Activated CD4-positive, alpha-beta T cell treated with anti-CD3 and anti-CD28 coated beads, Interleukin-10, Interleukin-2, amounts not matched to agents 100 ng/mL and 50 ng/mL, durations not matched to agents 16 hours and 8 hours (primary cell): Measurements from ENCODE around the gene TSPAN11.

ENCODE experiments used
- DNase-seq: peaks from one replicate; pipeline ENCODE4 v3.0.0-alpha.2; 2020

Gene TSPAN11

DNA sequence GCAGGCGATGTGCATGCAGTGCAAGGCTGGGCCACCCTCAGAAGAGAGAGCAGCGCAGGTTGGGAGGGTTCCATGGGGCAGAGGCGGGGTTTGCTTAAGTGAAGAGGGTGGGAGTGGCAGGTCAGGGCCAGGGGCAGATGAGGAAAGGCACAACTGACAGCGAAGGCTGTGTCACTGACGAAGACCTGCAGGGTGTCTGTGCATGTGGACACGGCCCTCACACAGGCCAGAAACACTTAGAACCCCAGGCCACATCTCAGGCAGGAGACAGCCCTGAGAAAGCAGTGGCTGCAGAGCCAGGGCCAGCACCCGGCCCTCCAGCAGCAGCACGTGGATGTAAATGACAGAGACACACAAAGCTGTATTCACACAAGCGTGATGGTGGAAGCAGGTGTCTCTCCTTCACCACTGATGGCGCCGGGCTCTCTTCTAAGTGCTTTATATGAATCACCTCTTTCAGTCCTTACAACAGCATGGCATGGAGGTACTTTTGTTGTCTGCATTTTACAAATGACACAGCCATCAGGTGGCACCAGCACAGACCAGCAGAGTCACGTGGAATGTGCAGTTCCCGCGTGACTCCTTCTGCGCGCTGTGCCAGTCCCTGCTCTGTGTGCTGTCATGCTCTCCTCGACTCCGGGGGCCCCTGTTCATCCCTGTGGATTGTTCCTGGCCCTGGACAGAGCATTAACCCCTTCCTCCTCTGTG is 54.6 kb downstream of the TSPAN11 start:
- DNase-seq = no peak

DNA sequence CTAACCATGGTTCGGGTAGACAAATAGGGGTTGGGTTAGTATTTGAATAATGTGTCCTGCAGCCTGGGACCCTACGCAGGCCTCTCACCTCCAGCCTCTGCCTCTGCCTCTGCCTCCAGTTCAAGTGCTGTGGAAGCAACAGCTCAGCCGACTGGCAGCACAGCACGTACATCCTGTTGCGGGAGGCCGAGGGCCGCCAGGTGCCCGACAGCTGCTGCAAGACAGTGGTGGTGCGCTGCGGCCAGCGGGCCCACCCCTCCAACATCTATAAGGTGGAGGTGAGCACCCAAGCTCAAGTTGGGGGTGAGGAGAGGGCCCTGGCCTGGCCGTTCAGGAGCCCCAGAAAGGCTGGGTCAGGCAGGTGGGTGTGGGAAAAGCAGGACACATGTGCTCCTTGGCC is 55.9 kb downstream of the TSPAN11 start:
- no peak for DNase-seq

DNA sequence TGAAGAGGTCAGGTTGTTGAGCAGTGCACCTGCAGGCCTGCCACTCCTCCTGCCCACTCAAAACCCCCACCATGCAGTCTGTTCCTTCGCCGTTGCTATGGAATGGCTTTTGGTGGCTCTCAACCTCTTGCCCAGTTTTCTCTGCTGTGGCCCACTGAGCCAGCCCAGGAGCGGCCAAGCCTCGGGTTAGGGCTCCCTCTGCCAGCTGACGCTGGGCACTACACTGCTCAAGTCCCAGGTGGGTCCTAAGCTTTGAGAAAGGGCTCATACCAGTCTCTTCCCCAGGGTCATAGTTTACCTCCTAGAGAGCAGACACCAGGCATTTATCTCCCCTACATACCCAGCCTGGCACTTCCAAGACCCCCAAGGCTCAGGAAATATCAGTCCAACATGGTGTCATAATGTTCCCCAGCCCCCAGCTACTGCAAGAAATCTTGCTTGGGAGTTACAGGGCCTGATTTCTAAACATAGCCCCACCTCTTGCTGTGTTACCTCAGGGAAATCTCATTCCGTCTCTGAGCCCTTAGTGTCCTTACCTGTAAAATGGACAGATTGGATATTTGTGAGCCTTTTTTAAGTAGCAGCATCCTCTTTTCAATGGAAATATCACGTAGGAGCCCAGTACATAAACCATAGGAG is 59.4 kb downstream of the TSPAN11 start:
- DNase-seq = peak; percentile 38

DNA sequence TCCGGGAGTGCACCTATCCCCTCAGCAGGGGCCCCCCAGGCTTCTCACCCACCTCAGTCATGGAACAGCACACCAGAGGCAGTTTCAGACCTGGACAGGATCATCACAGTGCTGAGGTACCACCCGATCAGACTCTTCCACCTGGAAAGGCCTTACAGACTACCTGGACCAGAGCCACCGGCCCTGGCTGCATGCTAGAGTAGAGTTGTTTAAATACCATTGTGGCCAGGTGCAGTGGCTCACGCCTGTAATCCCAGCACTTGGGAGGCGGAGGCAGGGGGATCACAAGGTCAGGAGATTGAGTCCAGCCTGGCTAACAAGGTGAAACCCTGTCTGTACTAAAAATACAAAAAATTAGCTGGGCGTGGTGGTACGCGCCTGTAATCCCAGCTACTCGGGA is 61.5 kb downstream of the TSPAN11 start:
- no peak for DNase-seq

DNA sequence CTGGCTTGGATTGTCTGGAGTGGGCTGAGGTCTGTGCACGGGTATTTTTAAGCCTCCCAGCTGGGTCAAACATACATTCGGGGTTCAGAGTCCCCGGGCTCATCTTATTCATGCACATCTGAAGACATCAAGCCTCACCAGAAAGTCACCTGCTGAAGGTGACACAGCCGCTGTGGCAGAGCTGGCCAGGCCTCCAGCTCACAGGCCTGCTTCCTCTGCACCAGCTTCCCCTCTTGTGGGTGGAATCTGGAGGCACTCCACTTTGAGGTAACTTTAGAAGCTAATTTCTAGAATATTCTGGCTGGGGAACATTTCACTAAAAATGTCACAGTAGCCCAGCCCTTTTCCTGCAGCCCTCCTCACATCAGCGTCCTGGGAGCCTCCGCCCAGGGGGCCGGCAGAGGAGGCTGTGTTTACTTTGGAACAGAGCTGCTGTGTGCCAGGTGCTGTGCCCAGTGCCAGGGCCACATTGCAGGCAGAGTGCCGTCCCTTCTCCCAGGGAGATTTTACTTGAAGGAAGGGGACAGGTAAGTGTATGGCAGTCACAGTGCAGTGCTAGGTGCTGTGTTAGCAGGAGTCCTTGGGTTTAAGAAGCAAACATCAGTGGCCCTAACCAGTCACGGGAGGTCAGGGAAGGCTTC is 62.2 kb downstream of the TSPAN11 start:
- no peak for DNase-seq

DNA sequence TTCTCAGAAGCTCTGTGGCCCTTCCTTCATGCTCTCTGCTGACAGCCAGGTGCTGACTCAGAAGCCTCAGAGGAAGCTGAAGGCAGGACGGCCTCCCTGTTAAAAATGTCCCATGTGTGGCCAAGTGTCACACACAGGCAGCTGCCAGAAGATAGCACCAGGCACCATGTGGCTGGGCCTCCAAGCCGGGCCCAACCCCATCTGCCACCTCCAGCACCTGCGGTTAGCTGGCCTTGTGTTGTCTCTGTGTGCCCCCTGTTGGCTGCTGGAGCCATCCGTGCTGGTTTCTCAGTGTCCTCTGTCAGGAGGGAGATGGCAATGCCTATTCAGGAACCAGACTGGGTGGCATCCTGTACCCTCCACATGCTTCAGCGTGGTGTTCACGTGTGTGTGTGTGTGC is 63.2 kb downstream of the TSPAN11 start:
- peak; percentile 44 for DNase-seq

DNA sequence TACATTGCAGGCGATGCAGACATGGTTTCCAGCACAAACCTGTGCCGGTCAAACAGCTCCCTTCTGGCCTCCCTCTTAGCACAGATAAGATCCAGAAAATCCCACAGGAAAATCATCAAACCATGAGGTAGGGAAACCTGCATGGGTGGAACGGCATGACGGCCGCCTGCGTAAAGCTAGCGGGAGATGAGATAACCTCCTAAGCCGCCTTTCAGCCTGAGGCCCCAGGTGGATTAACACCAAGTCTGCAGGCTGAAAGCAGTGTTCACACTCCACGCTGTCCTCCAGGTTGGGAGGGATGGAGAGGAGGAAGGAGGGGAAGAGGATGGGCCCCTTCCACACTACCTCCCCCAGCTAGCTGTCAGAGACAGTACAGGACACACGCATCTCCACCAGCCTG is 63.8 kb downstream of the TSPAN11 start:
- DNase-seq = no peak

DNA sequence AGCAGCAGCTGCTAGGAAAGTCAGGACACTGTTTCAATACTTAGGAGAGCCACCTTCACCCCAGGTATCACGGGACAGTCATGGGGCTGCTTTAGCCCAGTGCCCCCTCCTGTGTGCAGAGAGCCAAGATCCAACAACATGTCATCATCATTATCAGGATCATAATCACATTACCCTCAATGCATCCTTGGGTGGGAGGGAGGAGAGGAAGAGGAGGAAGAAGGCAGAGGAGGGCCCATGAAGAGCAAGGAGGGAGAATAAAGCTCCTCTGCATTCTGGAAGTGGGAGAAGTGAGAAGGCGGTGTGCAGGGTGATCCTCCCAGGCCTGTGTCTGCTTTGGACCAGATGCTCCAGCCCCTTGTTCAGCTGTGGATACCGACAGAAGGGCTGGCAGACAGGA is 64.2 kb downstream of the TSPAN11 start:
- DNase-seq = no peak

DNA sequence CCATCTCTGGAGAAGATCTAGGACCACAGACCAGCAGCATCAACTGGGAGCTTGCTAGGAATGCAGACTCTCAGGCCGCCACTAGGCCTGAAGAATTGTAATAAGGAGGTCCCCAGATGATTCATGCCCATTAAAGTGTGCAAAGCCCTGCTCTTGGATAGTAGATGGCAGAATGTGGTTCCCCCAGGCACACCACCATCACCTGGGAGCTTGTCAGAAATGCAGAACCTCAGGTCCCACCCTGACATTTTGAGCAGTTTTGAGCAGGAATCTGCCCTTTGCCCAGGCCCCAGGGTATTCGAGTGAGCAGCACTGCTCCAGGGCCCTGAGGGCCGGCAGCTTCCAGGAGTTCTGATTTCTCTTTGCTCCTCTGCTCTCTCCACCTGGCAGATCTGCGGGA is 64.9 kb downstream of the TSPAN11 start:
- DNase-seq = no peak

DNA sequence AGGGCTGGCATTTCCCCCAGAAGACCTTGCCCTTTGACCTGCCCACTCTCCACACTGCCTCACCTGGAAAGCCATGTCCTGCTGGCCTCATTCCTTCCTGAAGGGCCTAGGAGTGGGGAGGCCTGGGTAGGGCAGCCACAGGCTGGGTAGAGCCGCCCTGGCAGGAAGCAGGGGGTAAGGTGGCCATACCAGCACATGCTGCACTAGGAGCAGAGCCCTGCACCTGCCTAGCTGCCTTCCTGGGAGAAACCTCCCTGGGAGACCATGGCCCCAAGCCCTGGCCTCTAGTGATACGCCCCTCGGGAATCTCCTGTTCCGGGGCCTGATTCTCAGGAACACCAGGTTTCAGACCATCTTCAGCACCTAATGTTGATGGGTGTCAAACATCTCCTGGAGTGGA is 65.8 kb downstream of the TSPAN11 start:
- no peak for DNase-seq

DNA sequence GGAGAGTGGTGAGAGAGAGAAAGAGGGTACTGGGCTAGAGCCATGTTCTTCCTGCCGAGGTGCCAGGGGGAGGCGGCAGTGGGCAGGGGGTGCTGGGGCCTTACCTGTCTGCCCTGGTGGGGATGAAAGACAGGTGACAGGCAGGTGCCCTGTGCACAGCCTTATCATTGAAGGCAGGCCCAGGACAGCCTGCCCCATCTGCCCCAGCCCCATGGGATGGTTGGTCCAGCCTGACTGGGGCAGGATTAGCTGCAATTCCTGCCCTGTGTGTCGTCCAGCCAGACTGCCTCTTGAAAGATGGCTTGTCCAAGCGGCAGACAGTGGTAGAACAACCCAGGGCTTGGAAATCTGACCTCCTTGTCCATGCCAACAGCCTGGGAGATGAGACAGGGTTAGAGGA is 67.2 kb downstream of the TSPAN11 start:
- no peak for DNase-seq

DNA sequence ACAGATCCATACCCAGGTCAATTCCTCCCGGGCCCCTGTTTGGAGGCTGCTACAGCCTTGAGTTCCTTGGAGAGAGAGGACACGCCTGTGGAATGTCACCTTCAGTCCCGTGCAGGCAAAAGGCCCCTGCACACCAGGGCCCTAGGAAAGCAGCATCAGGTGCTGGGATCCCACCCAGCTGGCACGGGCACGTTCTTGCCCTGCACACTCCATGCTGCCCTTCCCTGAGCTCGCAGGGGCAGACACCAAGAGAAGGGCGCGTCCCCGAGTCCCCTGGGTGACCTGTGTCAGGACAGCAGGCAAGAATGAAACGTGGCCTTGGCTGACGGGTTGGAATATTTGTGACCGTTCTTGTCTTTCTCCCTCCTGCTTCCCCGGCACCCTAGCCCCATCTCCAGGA is 67.7 kb downstream of the TSPAN11 start:
- no peak for DNase-seq

DNA sequence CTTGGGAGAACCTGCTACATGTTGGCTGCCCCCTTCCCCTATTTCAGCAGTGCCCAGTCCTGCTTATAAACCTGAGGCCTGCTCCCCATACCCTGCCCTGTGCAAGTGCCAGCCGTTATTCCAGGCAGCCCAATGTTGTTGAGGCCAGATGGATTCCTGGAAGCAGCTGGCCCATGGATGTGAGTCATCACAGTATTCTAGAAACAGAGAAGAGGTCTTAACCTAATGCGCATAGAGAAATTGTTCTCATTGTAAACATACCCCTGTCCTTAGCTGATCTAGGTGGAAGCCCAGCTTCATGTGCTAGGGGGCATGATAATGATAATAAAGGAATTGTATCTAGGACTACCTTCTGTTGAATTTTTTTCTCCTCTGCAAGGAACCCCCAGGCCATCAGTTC is 69.7 kb downstream of the TSPAN11 start:
- DNase-seq = no peak

DNA sequence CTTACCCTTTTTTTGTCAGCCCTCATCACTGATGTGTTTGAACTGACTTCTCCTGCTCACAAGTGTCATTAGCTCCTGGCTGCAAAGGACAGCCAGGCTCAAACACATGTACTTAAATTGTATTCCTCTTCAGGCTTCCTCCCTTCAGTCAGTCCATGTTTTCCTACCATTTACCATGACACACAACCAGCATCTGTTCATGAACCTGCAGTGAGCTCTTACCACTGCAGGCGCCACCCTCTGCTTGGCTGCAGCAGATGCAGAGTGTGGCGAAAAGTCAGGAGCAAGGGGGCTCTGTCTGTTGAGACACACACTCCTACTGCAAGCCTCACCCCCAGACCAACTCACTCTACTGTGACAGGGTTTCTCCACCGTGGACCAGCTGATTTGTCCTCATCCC is 70.2 kb downstream of the TSPAN11 start:
- DNase-seq = no peak

DNA sequence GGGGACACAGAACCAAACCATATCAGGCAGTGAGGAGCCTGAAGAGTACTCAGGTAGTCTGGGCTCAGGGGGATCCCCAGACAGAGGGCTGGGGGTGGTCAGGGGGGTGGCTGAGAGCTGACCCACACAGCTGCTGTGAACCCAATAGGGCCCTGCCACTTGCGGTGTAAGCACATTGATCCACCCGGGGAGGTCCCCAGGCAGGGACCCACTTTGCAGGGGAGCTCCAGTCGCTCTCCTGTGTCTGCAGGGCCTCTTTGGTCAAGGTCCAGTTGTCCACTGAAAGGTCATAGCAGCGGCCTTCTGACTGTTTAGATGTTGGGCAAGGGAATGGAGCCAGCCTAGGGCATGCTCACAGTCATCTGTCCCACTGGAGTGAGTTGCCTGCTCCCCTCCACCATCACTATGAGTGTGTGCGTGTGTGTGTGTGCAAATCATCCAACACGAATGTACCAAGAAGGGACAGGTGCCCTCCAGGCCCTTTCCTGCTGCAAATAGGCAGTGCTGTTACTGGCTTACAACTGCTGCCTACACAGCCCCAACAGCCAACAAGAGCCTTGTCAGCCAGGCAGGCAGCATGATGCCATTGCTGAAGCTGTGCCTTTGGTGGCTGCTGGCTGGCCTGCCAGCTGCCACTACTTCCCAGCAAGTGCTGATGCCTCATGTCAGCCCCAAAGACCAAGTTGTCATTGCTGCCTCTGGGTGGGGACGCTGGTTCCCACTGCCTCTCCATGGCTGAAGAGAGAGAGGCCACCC is 71.3 kb downstream of the TSPAN11 start:
- no peak for DNase-seq

DNA sequence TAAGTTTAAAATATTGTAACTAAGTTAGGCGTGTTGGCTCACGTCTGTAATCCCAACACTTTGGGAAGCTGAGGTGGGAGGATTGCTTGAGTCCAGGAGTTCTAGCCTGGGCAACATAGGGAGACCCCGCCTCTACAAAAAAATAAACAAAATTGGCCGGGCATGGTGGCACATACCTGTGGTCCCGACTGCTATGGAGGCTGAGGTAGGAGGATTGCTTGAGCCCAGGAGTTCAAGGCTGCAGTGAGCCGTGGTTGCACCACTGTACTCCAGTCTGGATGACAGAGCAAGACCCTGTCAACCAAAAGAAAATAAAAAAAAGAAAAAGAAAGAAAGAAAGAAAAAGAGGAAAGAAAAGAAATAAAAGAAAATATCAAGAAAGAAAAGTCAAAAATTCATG is 72.5 kb downstream of the TSPAN11 start:
- DNase-seq = no peak

DNA sequence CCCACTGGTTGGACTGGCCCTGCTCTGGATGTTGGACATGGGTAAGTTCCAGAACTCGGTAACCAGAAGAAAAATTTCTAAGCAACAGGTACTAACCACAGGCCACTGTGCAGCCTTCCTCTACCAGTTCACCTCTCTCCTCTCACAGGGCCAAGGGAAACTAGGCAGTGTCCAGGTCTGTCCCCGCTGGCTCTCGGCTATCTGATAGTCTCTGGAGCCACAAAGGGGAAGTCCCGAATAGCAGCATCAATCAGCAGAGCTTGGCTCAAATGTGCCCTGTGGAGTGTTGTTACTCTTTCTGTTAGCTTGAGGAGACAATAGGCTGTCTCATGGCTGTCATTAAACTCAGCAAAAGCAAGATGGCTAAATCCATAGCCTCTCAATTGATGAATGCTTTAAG is 73.2 kb downstream of the TSPAN11 start:
- DNase-seq = no peak

DNA sequence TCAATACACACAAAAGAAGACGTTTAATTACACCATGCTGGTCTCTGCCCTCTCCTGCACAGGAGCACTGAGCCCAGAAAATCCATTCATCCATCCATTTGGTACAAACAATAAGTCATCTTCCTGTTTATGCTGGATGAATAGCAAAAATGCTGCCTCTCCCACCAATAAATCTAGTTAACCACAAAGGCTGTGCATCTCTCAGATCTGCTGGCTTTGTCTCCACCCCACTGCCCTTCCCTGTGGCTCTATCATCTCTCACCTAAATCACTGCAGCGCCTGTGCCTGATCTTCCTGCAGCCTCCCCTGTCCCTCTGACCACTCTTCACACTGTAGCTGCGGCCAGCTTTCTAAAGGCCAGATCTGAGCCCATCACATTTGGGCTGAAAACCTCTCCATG is 74.2 kb downstream of the TSPAN11 start:
- no peak for DNase-seq

DNA sequence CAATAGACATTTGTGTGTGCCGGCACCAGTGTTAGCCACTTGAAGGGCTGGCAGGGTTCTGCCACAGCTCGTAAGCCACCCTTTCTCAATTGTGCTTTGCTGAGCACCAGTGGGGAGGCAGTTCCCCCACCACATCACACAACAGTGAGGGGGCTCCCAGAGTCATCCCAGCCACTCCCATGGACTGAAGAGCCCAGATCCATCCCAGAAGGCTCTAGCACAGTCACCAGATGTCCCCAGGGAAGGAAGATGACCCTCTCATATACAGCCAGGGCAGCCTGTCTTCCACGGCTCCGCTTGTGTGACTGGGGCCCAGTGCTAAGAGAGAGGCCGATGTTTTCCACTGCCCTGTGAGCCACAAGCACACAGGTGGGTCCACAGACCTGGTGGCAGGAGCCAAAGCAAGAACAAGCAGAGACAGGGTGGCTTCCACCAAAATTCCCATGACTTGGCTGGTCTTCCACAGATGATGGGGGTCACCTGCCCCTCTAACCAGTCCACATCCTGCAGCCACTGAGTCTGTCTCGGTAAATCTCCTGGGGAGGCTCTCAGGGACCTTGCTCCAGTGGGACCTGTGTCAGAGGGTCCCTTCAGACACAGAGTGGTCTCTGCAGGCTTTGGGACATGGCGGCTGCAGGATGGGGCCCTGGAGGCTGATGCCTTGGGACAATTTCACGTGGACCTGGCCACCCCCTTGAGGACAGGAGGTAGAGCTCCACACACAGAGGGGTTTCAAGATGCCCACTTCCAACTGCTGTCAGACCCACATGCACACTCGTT is 75.2 kb downstream of the TSPAN11 start:
- no peak for DNase-seq

DNA sequence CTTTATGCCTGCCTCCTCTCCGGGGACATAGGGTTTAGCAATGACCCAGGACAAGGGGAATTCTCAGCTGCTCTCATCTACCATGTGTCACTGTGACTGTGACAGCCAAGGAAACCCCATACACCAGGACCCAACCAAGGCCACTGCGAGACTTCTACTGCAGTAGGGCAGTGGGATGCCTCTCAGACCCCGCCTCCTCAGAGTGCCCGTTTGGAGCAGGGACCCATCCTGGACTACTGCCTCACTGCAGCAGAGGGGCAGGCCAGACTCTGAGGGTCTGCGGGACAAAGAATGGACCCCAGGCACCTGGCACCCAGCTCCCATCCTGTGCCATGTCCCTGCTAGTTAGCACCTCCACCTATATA is 75.8 kb downstream of the TSPAN11 start:
- DNase-seq = no peak

DNA sequence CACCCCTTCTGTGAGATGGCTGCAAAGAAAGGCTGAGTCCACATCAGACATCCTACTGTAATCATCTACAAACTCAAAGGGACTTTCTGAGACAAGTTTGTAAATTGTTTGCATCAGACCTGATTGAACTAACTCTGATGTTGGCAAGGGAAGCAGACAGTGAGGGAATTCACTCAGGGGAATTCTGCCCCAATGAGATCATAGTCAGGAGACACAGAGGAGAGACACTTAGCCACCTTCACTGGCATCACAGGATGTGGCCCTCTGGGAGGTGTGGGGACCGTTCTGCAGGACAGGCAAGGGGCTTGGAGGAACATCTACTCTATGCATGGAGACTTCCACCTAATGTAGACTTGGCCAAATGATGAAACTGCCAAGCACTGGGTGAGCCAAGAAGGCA is 76.5 kb downstream of the TSPAN11 start:
- no peak for DNase-seq

DNA sequence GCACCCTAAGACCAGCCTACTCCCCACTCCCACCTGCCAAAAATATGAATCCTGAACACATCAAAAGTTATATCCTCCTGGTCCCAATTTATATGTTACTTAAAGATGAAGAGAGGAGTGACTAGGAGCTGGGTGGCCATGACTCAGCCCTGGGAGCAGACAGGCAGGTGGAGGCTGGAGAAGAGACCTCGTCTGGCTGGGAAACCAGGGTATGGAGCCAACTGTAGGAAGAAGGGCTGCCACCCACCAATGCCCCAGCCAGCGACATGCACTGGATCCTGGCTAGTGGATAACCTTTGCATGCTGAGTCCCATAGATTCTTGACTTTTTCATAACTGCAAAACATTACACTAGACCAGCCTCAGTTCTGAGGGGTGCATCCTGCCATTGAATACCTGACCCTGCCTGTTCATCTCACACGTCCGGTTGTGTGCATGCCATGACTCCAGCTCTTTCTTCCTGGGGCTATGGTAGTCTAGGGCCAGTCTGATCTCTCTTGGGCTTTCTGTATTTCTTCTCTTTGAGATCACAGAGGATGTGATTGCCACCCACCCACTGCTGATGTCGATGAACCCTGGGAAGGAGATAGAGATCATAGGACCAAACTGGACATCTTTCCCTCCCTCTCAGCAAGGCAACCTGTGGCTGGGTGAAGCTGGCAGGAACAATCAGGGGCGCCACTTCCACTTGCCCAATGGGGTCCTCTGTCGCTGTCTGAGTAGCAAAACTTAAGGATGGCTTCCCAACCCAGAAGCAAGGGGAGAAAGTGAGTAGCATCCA is 77.5 kb downstream of the TSPAN11 start:
- no peak for DNase-seq
